ENCODE results near the gene NRROS. TPM values are rescaled to one million over a fixed set of nuclear protein-coding genes. Genes with fewer than 3 reads are reported as not detected.

NRROS gene
- total and polyA plus RNA-seq, 12 donors, result 1.1 to 9.9 (median 7.0) TPM

GRCh38 chr3:196631682-196632045 lies 7.8 kb upstream of the NRROS start:
- H3K27me3 ChIP-seq, result no peaks in the 10 kb centered on the region
- intact Hi-C loops (cut with DNase I), result no loop called here
- 11 to 33% (median 16%) methylated on average over 5 of the region's 5 CpGs for WGBS, 4 donors
- H3K4me1 ChIP-seq (replicated peaks in 1 of 2), result peaks cover 9 to 20% of the 10 kb centered on the region in 2 donors
- no peaks in the 10 kb centered on the region for H3K9me3 ChIP-seq (replicated peaks in 1 of 3)
- H3K36me3 ChIP-seq (replicated peaks in 1 of 2), result no peaks in the 10 kb centered on the region
- H3K4me3 ChIP-seq, result peak overlapping the region in 2 of 4 donors; percentile 53 to 89
- TF ChIP-seq CTCF (IDR thresholded peaks at IDR 0.05) (no peak), POLR2A (IDR thresholded peaks at IDR 0.05) (no peak)
- DNase-seq, result no peak
- peak overlapping the region in 4 of 5 donors; percentile 11 to 92 (median 71) for H3K27ac ChIP-seq

- Histone ChIP-seq H3K27ac (peak overlapping the region in 4 of 5 donors; percentile 11 to 92 (median 71)), H3K36me3 (replicated peaks in 1 of 2) (no peaks in the 10 kb centered on the region), H3K4me3 (peak overlapping the region in 3 of 4 donors; percentile 29 to 89 (median 53)), H3K27me3 (no peaks in the 10 kb centered on the region), H3K4me1 (replicated peaks in 1 of 2) (peaks cover 9 to 20% of the 10 kb centered on the region in 2 donors), H3K9me3 (replicated peaks in 1 of 3) (no peaks in the 10 kb centered on the region)
- peak; percentile 67 to 88 (median 74) for DNase-seq
- TF ChIP-seq POLR2A (IDR thresholded peaks at IDR 0.05), result peak in 1 of 2 donors; percentile 10
- peak in 2 of 6 experiments; percentile 8 to 18 for TF ChIP-seq CTCF (IDR thresholded peaks at IDR 0.05)
- intact Hi-C loops (cut with DNase I), result no loop called here
- WGBS, 4 donors, result 1 to 4% (median 1%) methylated on average over 7 to 43 of the region's 43 CpGs
These were observed 7.3 kb upstream of the NRROS start for GRCh38 chr3:196632046-196632751.

GRCh38 chr3:196633555-196634151 lies 5.8 kb upstream of the NRROS start:
- no peak overlapping the region for H3K4me3 ChIP-seq
- no peaks in the 10 kb centered on the region for H3K27me3 ChIP-seq
- intact Hi-C loops (cut with DNase I), result no loop called here
- peaks cover 9 to 20% of the 10 kb centered on the region in 2 donors for H3K4me1 ChIP-seq (replicated peaks in 1 of 2)
- H3K9me3 ChIP-seq (replicated peaks in 1 of 3), result no peaks in the 10 kb centered on the region
- TF ChIP-seq POLR2A (IDR thresholded peaks at IDR 0.05) (no peak), CTCF (IDR thresholded peaks at IDR 0.05) (no peak)
- WGBS, 4 donors, result 75 to 88% (median 83%) methylated on average over 11 to 12 of the region's 12 CpGs
- no peaks in the 10 kb centered on the region for H3K36me3 ChIP-seq (replicated peaks in 1 of 2)
- DNase-seq, result no peak
- peak overlapping the region in 2 of 5 donors; percentile 71 to 75 for H3K27ac ChIP-seq

GRCh38 chr3:196634224-196634623 lies 5.3 kb upstream of the NRROS start:
- no peak for TF ChIP-seq CTCF (IDR thresholded peaks at IDR 0.05)
- no peak for TF ChIP-seq POLR2A (IDR thresholded peaks at IDR 0.05)
- H3K4me3 ChIP-seq, result no peak overlapping the region
- H3K27ac ChIP-seq, result peak overlapping the region in 2 of 5 donors; percentile 12 to 71
- no peaks in the 10 kb centered on the region for H3K36me3 ChIP-seq (replicated peaks in 1 of 2)
- WGBS, 4 donors, result 48 to 71% (median 67%) methylated on average over 7 to 10 of the region's 10 CpGs
- no peaks in the 10 kb centered on the region for H3K9me3 ChIP-seq (replicated peaks in 1 of 3)
- no peaks in the 10 kb centered on the region for H3K27me3 ChIP-seq
- intact Hi-C loops (cut with DNase I), result no loop called here
- peaks cover 9 to 20% of the 10 kb centered on the region in 2 donors for H3K4me1 ChIP-seq (replicated peaks in 1 of 2)
- DNase-seq, result peak in 2 of 7 donors; percentile 26 to 27

All from adrenal gland (tissue), 12 donors.